ENCODE results near the gene CTNNBIP1. TPM values are rescaled to one million over a fixed set of nuclear protein-coding genes. Genes with fewer than 3 reads are reported as not detected.

Gene CTNNBIP1
- total and polyA plus RNA-seq, 2 donors (not counting 1 experiment from before 2014, with no cell fraction given) = 6.9 to 8.7 TPM

DNA sequence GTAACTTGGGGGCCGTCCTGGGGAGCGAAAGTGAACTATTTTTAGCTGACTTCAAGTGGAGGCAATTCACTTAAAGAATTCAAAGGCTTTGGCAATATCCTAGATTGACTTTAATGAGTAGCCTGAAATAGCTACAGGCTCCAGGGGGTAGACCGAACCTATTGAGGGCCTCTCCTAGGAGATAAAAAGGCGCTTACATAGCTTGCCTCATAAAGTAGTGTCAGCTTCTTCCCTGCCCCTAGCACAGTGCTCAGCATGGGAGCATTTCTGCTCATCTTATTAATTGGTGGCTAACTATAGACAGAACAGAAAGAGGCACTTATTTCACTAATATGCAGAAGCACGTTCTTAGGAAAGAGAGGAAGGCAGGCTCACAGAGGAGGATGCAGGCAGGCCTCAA lies 12.3 kb upstream of the CTNNBIP1 start:
- no peaks in the 10 kb centered on the region for H4K20me1 ChIP-seq (ENCODE audit: control insufficient read depth, insufficient read depth, low read length, poor library complexity, severe bottlenecking)
- H3K27ac ChIP-seq (ENCODE audit: low read length in 2 of 2) = no peak overlapping the region
- Mint-ChIP-seq H3K27ac (no peak overlapping the region), H3K4me1 (peaks cover 5% of the 10 kb centered on the region), H3K4me3 (no peak overlapping the region), H3K9me3 (ENCODE audit: insufficient read depth) (no peaks in the 10 kb centered on the region), H3K27me3 (no peaks in the 10 kb centered on the region)
- H3K4me3 ChIP-seq (ENCODE audit: control extremely low read depth in 1 of 5, extremely low read depth in 1 of 5, insufficient read depth in 1 of 5, low read depth in 2 of 5, low read length in 4 of 5) = no peak overlapping the region
- no peak for TF ChIP-seq EZH2 (IDR thresholded peaks at IDR 0.05; ENCODE audit: borderline replicate concordance, insufficient read depth, low read depth, low read length, poor library complexity, severe bottlenecking)
- TF ChIP-seq, protein P1, sequence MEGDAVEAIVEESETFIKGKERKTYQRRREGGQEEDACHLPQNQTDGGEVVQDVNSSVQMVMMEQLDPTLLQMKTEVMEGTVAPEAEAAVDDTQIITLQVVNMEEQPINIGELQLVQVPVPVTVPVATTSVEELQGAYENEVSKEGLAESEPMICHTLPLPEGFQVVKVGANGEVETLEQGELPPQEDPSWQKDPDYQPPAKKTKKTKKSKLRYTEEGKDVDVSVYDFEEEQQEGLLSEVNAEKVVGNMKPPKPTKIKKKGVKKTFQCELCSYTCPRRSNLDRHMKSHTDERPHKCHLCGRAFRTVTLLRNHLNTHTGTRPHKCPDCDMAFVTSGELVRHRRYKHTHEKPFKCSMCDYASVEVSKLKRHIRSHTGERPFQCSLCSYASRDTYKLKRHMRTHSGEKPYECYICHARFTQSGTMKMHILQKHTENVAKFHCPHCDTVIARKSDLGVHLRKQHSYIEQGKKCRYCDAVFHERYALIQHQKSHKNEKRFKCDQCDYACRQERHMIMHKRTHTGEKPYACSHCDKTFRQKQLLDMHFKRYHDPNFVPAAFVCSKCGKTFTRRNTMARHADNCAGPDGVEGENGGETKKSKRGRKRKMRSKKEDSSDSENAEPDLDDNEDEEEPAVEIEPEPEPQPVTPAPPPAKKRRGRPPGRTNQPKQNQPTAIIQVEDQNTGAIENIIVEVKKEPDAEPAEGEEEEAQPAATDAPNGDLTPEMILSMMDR (IDR thresholded peaks at IDR 0.05) = no peak
- whole genome bisulfite sequencing (ENCODE audit: insufficient coverage) = 94% methylated on average over 3 of the region's 5 CpGs
- H3K4me1 ChIP-seq (ENCODE audit: control insufficient read depth in 2 of 2, insufficient read depth in 2 of 2, low read length in 2 of 2) = peaks cover 4 to 5% of the 10 kb centered on the region in 2 donors
- DNase-seq (no peak), ATAC-seq (ENCODE audit: low read depth) (no peak)
- H3K4me2 ChIP-seq (replicated peaks; ENCODE audit: low read depth, low read length, poor library complexity, severe bottlenecking) = no peak overlapping the region
- no peak overlapping the region for H3K9ac ChIP-seq (ENCODE audit: low read length)
- intact Hi-C loops (cut with micrococcal nuclease) = no loop called here
- no peaks in the 10 kb centered on the region for H3K27me3 ChIP-seq (replicated peaks in 1 of 4; ENCODE audit: control extremely low read depth in 1 of 4, control insufficient read depth in 3 of 4, insufficient read depth in 4 of 4, low read length in 3 of 4)
- H3K9me3 ChIP-seq (ENCODE audit: control extremely low read depth in 1 of 3, control insufficient read depth in 2 of 3, insufficient read depth in 1 of 3, low read length in 2 of 3) = no peaks in the 10 kb centered on the region
- POLR2A ChIA-PET = no interaction called here
- H2AFZ ChIP-seq (ENCODE audit: insufficient read depth, low read depth, low read length, poor library complexity, severe bottlenecking) = no peak overlapping the region
- CTCF ChIA-PET = interaction anchor here (1.7 kb wide), 1 partner anchor 18 kb away, joined by 3 read pairs; no protein-coding TSS in a partner anchor
- no peaks in the 10 kb centered on the region for H3K36me3 ChIP-seq (replicated peaks in 1 of 2; ENCODE audit: control extremely low read depth in 1 of 2, control insufficient read depth in 1 of 2, extremely low read depth in 1 of 2, insufficient read depth in 2 of 2, low read length in 1 of 2)
- H3K79me2 ChIP-seq (ENCODE audit: control insufficient read depth, insufficient read depth, low read length) = no peaks in the 10 kb centered on the region

DNA sequence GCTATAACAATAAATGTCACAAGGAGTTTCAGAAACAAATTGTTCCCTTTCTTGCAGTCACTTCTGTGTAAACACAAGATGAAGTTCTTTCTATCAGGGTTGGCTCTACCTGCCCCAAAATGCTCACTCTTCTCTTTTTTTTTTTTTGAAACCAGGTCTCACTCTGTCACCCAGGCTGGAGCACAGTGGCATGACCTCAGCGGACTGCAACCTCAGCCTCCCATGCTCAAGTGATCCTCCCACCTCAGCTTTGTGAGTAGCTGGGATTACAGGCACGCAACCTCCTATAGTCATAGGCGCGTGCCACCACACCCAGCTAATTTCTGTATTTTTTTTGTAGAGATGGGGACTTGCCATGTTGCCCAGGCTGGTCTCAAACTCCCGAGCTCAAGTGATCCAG lies 10.5 kb upstream of the CTNNBIP1 start:
- H3K27ac ChIP-seq (ENCODE audit: low read length in 2 of 2) = no peak overlapping the region
- POLR2A ChIA-PET = no interaction called here
- Mint-ChIP-seq H3K4me3 (no peak overlapping the region), H3K27me3 (no peaks in the 10 kb centered on the region), H3K27ac (no peak overlapping the region), H3K4me1 (no peaks in the 10 kb centered on the region), H3K9me3 (ENCODE audit: insufficient read depth) (no peaks in the 10 kb centered on the region)
- H3K36me3 ChIP-seq (replicated peaks in 1 of 2; ENCODE audit: control extremely low read depth in 1 of 2, control insufficient read depth in 1 of 2, extremely low read depth in 1 of 2, insufficient read depth in 2 of 2, low read length in 1 of 2) = no peaks in the 10 kb centered on the region
- H3K79me2 ChIP-seq (ENCODE audit: control insufficient read depth, insufficient read depth, low read length) = no peaks in the 10 kb centered on the region
- no peak for ATAC-seq (ENCODE audit: low read depth)
- no peak for DNase-seq
- H3K9me3 ChIP-seq (ENCODE audit: control extremely low read depth in 1 of 3, control insufficient read depth in 2 of 3, insufficient read depth in 1 of 3, low read length in 2 of 3) = no peaks in the 10 kb centered on the region
- H2AFZ ChIP-seq (ENCODE audit: insufficient read depth, low read depth, low read length, poor library complexity, severe bottlenecking) = no peak overlapping the region
- intact Hi-C loops (cut with micrococcal nuclease) = no loop called here
- 100% methylated on average over 1 of the region's 5 CpGs for WGBS (ENCODE audit: insufficient coverage)
- H3K4me3 ChIP-seq (ENCODE audit: control extremely low read depth in 1 of 5, extremely low read depth in 1 of 5, insufficient read depth in 1 of 5, low read depth in 2 of 5, low read length in 4 of 5) = no peak overlapping the region
- H3K9ac ChIP-seq (ENCODE audit: low read length) = no peak overlapping the region
- no peaks in the 10 kb centered on the region for H4K20me1 ChIP-seq (ENCODE audit: control insufficient read depth, insufficient read depth, low read length, poor library complexity, severe bottlenecking)
- H3K27me3 ChIP-seq (replicated peaks in 1 of 4; ENCODE audit: control extremely low read depth in 1 of 4, control insufficient read depth in 3 of 4, insufficient read depth in 4 of 4, low read length in 3 of 4) = no peaks in the 10 kb centered on the region
- no peak overlapping the region for H3K4me2 ChIP-seq (replicated peaks; ENCODE audit: low read depth, low read length, poor library complexity, severe bottlenecking)
- CTCF ChIA-PET = interaction anchor here (0.5 to 1.7 kb wide), 2 partner anchors 12 to 20 kb away, joined by 3 to 4 read pairs; no protein-coding TSS in a partner anchor
- no peaks in the 10 kb centered on the region for H3K4me1 ChIP-seq (ENCODE audit: control insufficient read depth in 2 of 2, insufficient read depth in 2 of 2, low read length in 2 of 2)
- no peak for TF ChIP-seq EZH2 (IDR thresholded peaks at IDR 0.05; ENCODE audit: borderline replicate concordance, insufficient read depth, low read depth, low read length, poor library complexity, severe bottlenecking)
- TF ChIP-seq, protein P1 (IDR thresholded peaks at IDR 0.05) = no peak
